HG02571 (cell line): Measurements from ENCODE around the gene IRF2.
"Not testable (repeated sequence)": the region's sequence is repeated elsewhere in the genome, so short reads cannot be mapped to it uniquely, and the experiment has no call there.

Experiments
- ATAC-seq: cut with Tn5 transposase; IDR thresholded peaks from one replicate; pipeline ENCODE4 v1.9.1; 2021; ENCODE audit warnings: mild to moderate bottlenecking, moderate library complexity; ENCODE audit not compliant: unreplicated experiment

IRF2 gene

DNA sequence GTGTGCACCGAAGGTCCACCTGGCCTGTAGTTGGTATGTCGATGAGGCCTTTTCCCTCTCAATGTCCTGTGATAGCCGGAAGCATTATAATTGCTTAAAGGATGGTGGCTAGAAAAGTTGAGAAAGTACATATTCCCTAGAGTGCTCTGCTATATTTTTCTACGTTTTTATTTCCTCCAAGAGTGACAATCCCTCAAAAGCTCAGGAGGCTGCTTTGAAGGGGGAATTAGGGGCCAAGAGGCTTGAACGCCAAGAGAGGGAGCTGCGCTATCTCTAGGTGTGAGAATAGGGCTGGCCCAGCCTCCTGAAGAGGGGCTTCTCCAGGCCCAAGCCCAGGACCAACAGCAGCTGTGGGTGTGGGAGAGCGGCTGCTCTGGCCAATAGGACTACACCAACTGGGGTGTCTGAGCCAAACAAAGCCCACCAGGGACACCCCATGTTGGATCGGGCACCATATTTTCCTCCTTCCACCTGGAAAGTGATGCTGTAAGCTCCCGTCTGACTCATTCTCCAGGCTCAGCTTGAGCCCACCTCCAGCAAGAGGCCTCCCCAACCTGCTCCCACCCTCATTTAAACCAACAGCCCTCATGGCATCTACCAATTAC is 124.0 kb downstream of the IRF2 start:
- ATAC-seq = no peak

DNA sequence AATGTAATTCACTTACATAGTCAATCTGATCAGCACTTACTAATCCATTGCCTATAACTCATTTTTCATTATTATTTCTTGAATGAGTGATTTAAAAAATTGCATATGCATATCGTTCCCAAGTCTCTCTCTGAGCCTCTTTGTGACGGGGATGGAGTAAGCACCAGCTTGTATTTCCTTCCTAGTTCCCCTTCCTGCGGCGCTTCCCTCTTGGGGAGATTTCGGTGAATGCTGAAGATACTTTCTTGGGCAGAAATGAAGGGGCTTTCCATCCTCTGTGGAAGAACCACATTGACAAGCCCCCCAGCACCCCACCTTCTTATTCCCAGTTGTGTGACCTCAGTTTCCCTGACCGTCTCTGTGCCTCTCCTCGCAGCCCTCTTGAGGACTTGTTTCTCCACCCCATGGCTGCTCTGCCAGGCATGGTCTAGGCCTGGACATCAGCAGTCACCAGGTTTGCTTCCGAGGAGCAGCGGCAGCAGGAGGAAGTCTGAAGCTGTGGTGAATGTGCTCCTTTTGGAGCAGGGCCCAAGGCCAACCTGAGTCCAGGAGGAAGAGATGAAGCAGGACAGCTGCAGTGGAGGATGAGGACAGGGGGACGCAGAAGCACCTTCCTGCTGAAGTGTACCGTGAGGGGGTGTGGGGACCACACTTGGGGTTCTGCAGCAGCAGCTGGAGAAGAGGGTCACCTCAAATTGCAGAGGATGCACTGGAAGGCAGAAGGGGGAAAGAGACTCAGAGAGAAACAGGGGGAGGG is 124.9 kb downstream of the IRF2 start:
- ATAC-seq = no peak

GRCh38 chr4:184348311-184349233 is 125.8 kb downstream of the IRF2 start:
- no peak for ATAC-seq

DNA sequence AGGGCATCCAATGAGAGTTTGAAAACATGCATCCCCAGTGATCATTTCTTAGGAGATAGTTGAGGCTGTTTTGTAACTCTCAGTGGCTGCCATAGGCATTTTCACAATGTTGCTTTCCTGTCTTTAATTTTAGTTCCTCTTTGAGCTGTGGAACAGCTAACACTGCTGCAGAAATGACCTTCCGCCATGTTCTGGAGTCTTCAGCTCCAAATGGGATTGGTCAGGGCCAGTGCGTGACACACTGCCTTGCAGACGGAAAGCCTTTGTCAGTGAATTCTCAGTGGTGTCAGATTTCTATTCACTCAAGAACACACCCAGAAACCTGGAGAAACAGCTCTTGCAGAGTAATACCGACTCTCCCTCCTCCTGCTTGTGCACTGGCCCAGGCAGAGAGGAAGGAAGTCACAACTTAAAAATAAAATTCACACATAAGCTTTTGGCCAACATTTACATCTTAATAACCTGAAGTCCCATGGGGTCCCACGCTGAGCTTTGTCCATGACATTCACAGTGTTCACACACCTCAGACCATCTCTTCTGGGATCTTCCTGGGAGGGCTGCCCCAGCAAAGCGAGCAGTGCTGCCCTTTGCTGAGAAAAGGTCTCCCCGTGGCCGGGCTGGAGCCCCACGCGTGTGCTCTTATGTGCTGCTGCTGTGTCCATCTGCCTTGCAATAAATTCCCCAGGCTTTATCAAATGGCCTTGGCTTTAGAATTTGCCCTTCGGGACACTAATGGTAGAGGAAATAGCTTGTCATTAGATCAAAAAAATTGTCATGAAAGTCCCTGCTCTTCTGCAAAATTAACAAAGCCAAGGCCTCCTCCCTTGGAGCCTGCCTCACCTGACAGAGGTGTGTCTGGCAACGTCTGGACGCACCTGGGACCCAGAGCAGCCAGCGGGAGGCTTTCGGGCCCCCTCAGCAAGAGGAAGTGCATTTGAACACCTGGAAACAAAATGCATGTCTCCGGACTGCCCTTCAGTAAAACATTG is 126.8 kb downstream of the IRF2 start:
- peak; percentile 56 for ATAC-seq

- ATAC-seq = no peak
Observed at GRCh38 chr4:184346682-184347081, 127.7 kb downstream of the IRF2 start.

DNA sequence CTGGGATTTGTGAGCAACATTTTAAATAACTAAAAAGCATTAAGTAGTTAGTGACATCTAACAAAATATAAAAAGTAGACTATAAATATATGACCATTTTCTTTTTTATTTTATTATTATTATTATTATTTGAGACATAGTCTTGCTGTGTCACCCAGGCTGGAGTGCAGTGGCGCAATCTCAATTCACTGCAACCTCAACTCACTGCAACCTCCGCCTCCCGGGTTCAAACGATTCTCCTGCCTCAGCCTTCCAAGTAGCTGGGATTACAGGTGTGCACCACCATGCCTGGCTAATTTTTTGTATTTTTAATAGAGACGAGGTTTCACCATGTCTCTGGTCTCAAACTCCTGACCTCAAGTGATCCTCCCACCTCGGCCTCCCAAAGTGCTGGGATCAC is 128.1 kb downstream of the IRF2 start:
- not testable (repeated sequence) for ATAC-seq

- no peak for ATAC-seq
Observed at GRCh38 chr4:184345573-184345922, 128.8 kb downstream of the IRF2 start.

- ATAC-seq = no peak
Observed at GRCh38 chr4:184344899-184345572, 129.3 kb downstream of the IRF2 start.

GRCh38 chr4:184344435-184344834 is 129.9 kb downstream of the IRF2 start:
- no peak for ATAC-seq

- ATAC-seq = peak; percentile 38
Observed at GRCh38 chr4:184343502-184344177, 130.7 kb downstream of the IRF2 start.

GRCh38 chr4:184342857-184343237 is 131.5 kb downstream of the IRF2 start:
- ATAC-seq = not testable (repeated sequence)

DNA sequence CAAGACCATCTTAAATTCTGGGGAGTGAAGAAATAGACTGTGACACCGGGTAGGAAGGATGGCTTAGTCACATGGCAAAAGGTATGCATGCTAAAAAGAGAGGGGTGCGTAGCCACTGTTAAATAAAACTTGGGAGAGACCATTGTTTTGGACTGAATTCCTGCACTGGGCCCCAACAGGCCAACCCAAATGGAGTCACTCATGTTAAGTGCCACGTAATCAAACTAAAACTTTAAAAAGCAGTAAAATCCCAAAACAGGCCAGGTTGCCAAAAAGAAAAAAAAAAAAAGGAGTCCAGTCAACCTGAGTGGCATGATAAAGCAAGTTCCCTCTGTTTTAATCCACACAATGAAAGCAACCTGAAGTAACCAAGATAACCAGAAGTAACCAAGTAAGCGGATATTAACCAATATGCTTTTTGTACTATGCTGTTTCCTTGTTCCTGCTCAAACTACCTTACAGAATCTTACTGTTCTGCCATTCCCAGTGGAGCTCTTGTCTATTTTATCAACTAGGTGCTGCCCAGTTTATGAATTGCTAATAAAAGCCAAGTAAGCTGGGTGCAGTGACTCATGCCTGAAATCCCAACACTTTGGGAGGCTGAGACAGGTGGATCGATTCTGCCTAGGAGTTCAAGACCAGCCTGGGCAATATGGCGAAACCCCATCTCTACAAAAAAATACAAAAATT is 132.0 kb downstream of the IRF2 start:
- no peak for ATAC-seq

- ATAC-seq = not testable (repeated sequence)
Observed at GRCh38 chr4:184339398-184340193, 134.8 kb downstream of the IRF2 start.

DNA sequence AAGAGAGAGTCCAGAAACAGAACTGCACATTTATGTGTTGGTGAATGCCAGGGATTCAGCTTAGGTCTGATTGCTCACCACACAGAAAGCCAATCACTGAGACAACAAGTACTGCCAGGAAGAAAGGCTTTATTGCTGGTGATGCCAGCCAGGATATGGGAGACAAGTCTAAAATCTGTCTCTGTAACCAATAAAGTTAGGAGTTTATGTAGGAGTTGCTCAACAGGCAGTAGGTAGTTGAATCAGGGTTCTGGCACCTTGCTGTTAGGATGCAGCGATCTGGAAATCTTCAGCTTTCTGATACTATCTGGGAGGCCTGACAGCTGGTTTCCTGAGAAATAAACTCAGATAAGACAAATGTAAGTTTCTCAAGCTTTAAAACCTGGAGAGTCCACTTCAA is 136.4 kb downstream of the IRF2 start:
- no peak for ATAC-seq
